ENCODE data around the gene CSRP1.

CSRP1 gene

DNA sequence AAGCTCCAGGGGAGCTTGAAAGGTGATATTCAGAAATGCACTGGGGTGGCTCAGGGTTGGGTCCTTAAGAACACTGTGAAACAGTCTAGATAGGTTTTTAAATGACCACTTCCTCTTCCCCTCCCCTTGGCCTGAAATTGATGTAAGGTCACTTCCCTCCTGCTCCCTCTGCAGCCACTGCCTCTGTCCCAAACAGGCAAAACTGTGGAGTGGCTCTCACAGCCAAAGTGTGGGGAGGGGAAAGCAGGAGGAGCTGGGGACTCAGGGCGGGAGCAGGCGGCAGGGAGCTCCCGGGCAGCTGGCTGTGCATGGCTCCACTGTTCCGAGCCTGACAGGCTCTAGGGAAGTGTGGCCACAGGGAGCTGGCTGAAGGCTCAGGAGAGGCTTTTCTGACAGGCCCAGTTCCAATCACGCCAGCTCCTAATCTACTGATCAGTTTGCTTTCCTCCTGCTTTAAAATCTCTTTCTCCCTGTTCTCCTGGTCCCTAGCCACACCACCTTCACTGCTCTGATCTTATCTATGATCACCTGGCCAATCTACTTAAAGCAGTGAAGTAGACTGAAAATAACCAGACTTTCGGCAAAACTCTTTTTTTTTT lies 5.1 kb upstream of the CSRP1 start:
- Mint-ChIP-seq H3K4me1 (ENCODE audit: low read depth) (peaks cover 26% of the 10 kb centered on the region), H3K4me3 (no peak overlapping the region), H3K36me3 (ENCODE audit: low read depth) (no peaks in the 10 kb centered on the region), H3K9me3 (no peaks in the 10 kb centered on the region), H3K27ac (no peak overlapping the region), H3K27me3 (ENCODE audit: low read depth) (no peaks in the 10 kb centered on the region)

GRCh38 chr1:201511396-201511940 lies 4.5 kb upstream of the CSRP1 start:
- Mint-ChIP-seq H3K36me3 (ENCODE audit: low read depth) (no peaks in the 10 kb centered on the region), H3K4me3 (no peak overlapping the region), H3K27me3 (ENCODE audit: low read depth) (no peaks in the 10 kb centered on the region), H3K27ac (no peak overlapping the region), H3K9me3 (no peaks in the 10 kb centered on the region), H3K4me1 (ENCODE audit: low read depth) (peaks cover 25% of the 10 kb centered on the region)

DNA sequence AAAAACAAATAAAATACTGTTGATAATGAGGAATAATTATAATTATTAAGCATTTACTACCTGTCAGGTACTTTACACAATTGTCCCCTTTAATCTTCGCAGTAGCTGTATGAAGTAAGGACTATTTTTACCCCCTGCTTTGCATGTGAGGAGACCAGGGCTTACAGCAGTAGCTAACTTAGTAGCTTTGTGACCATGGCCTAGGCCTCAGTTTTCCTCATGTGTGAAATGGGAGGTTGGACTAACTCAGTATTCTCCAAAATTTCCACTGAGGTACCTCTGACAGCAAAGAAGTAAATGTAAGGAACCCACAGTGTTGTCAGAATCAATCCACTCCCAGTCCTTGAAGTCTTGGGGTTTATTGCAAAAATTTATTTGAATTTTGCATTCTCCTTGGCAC lies 3.8 kb upstream of the CSRP1 start:
- no peaks in the 10 kb centered on the region for H3K9me3 Mint-ChIP-seq
- H3K4me1 Mint-ChIP-seq (ENCODE audit: low read depth): peaks cover 32% of the 10 kb centered on the region
- no peaks in the 10 kb centered on the region for H3K27me3 Mint-ChIP-seq (ENCODE audit: low read depth)

GRCh38 chr1:201509601-201510374 lies 2.9 kb upstream of the CSRP1 start:
- no peak overlapping the region for H3K27ac Mint-ChIP-seq
- H3K27me3 Mint-ChIP-seq (ENCODE audit: low read depth): no peaks in the 10 kb centered on the region
- H3K4me1 Mint-ChIP-seq (ENCODE audit: low read depth): peaks cover 41% of the 10 kb centered on the region

More for the DNA sequence above, 3.8 kb upstream of the CSRP1 start:
- Mint-ChIP-seq H3K36me3 (ENCODE audit: low read depth) (no peaks in the 10 kb centered on the region), H3K27ac (no peak overlapping the region), H3K4me3 (no peak overlapping the region)

GRCh38 chr1:201508809-201509208 lies 1.9 kb upstream of the CSRP1 start:
- Mint-ChIP-seq H3K27ac (no peak overlapping the region), H3K27me3 (ENCODE audit: low read depth) (no peaks in the 10 kb centered on the region), H3K4me1 (ENCODE audit: low read depth) (peaks cover 42% of the 10 kb centered on the region), H3K36me3 (ENCODE audit: low read depth) (no peaks in the 10 kb centered on the region), H3K4me3 (no peak overlapping the region), H3K9me3 (no peaks in the 10 kb centered on the region)

More at GRCh38 chr1:201509601-201510374, 2.9 kb upstream of the CSRP1 start:
- Mint-ChIP-seq H3K36me3 (ENCODE audit: low read depth) (no peaks in the 10 kb centered on the region), H3K4me3 (no peak overlapping the region), H3K9me3 (no peaks in the 10 kb centered on the region)

GRCh38 chr1:201507360-201507675 lies 395 bp upstream of the CSRP1 start:
- peak overlapping the region; percentile 78 for H3K4me3 Mint-ChIP-seq
- peak overlapping the region; percentile 87 for H3K27ac Mint-ChIP-seq
- no peaks in the 10 kb centered on the region for H3K9me3 Mint-ChIP-seq
- H3K4me1 Mint-ChIP-seq (ENCODE audit: low read depth): peaks cover 49% of the 10 kb centered on the region
- no peaks in the 10 kb centered on the region for H3K27me3 Mint-ChIP-seq (ENCODE audit: low read depth)
- H3K36me3 Mint-ChIP-seq (ENCODE audit: low read depth): no peaks in the 10 kb centered on the region

DNA sequence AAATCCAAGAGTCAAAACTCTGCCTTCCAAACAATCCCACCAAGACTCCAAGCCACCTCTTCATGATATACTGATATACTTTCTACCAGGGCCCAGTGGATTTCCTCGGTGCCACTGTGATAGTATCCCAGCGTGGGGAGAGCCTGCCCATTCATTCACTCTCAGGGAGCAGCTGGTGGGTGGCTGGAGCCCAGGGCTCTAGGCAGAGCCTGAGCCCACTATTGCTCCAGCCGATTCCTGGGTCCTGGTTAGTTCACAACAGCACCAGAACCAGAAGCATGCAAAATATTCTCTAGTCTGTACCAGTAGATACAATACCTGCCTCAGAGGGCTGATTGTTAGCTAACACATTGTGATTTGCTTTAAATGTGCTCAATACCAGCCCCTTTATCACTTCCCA lies 831 bp downstream of the CSRP1 start:
- peaks cover 46% of the 10 kb centered on the region for H3K4me1 Mint-ChIP-seq (ENCODE audit: low read depth)
- H3K36me3 Mint-ChIP-seq (ENCODE audit: low read depth): no peaks in the 10 kb centered on the region
- H3K4me3 Mint-ChIP-seq: peak overlapping the region; percentile 90
- no peaks in the 10 kb centered on the region for H3K9me3 Mint-ChIP-seq
- no peaks in the 10 kb centered on the region for H3K27me3 Mint-ChIP-seq (ENCODE audit: low read depth)
- peak overlapping the region; percentile 91 for H3K27ac Mint-ChIP-seq

GRCh38 chr1:201505503-201505890 lies 1.4 kb downstream of the CSRP1 start:
- Mint-ChIP-seq H3K4me3 (peak overlapping the region; percentile 90), H3K9me3 (no peaks in the 10 kb centered on the region), H3K27ac (peak overlapping the region; percentile 91), H3K27me3 (ENCODE audit: low read depth) (no peaks in the 10 kb centered on the region), H3K36me3 (ENCODE audit: low read depth) (no peaks in the 10 kb centered on the region), H3K4me1 (ENCODE audit: low read depth) (peaks cover 46% of the 10 kb centered on the region)

GRCh38 chr1:201504799-201505502 lies 2.0 kb downstream of the CSRP1 start:
- H3K9me3 Mint-ChIP-seq: no peaks in the 10 kb centered on the region
- peak overlapping the region; percentile 90 for H3K4me3 Mint-ChIP-seq
- peaks cover 44% of the 10 kb centered on the region for H3K4me1 Mint-ChIP-seq (ENCODE audit: low read depth)
- H3K27me3 Mint-ChIP-seq (ENCODE audit: low read depth): no peaks in the 10 kb centered on the region
- H3K36me3 Mint-ChIP-seq (ENCODE audit: low read depth): no peaks in the 10 kb centered on the region
- H3K27ac Mint-ChIP-seq: peak overlapping the region; percentile 23

DNA sequence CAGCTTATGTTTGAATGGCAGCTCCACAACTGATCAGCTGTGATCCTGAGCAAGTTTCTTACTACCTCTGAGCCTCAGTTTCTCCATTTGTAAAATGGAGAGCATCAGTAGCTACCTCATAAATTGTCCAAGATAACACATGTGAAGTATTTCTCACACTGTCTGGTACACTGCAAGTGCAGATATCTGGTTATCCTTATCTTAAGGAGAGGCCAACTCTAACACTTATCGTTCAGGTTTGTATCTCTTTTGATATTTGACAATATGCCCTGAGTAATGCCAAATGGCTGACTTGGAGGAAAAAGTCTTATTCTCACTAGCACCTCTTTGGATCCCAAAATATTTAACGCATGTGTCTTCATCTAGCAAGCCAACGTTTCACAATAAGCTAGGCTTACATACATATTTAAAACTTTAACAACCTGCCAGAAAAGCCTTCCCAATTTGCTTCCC lies 2.7 kb downstream of the CSRP1 start:
- no peaks in the 10 kb centered on the region for H3K27me3 Mint-ChIP-seq (ENCODE audit: low read depth)
- no peaks in the 10 kb centered on the region for H3K36me3 Mint-ChIP-seq (ENCODE audit: low read depth)
- H3K4me1 Mint-ChIP-seq (ENCODE audit: low read depth): peaks cover 38% of the 10 kb centered on the region
- H3K27ac Mint-ChIP-seq: no peak overlapping the region
- no peaks in the 10 kb centered on the region for H3K9me3 Mint-ChIP-seq
- H3K4me3 Mint-ChIP-seq: no peak overlapping the region

DNA sequence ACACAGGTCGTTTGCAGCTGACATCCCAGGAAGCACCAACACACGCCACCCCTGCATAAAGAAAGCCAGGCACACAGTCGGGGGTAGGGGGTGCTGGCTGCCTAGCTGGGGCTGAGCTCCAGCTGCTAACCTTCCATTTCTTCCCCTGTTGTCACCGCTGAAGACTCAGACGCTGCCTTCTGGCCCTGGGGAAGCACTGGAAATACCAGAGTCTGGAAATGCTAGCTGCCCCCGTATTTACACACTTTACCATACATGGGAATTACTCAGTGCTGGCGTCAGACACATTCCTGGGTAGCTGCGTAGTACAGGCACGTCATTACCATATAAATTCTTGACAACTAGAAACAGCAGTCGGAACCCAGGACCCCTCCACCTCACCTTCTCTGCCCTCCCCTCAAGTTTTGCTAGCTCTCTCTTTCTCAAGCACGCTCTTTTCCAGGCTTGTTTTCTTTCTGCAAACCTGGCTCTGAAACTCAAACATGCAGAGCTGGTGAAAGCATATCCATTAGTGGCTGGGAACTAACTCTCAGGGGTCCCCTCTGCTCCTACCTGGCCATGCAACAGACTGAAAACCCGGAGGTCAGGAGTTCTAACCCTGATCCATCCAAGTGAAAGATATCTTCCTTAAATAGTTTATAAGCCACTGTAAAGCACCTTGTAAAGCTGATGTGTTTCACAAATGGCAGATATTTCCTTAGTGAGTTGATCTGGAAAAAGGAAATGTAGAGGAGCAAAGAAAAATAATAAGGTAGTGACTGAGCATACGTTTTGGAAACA lies 3.3 kb downstream of the CSRP1 start:
- no peaks in the 10 kb centered on the region for H3K9me3 Mint-ChIP-seq
- H3K4me1 Mint-ChIP-seq (ENCODE audit: low read depth): peaks cover 36% of the 10 kb centered on the region
- no peaks in the 10 kb centered on the region for H3K36me3 Mint-ChIP-seq (ENCODE audit: low read depth)
- H3K27ac Mint-ChIP-seq: no peak overlapping the region
- H3K27me3 Mint-ChIP-seq (ENCODE audit: low read depth): no peaks in the 10 kb centered on the region
- H3K4me3 Mint-ChIP-seq: no peak overlapping the region

- peaks cover 31% of the 10 kb centered on the region for H3K4me1 Mint-ChIP-seq (ENCODE audit: low read depth)
- no peaks in the 10 kb centered on the region for H3K9me3 Mint-ChIP-seq
- no peaks in the 10 kb centered on the region for H3K27me3 Mint-ChIP-seq (ENCODE audit: low read depth)
- no peak overlapping the region for H3K4me3 Mint-ChIP-seq
- no peak overlapping the region for H3K27ac Mint-ChIP-seq
- H3K36me3 Mint-ChIP-seq (ENCODE audit: low read depth): no peaks in the 10 kb centered on the region
These were observed 4.4 kb downstream of the CSRP1 start for GRCh38 chr1:201502511-201502857.

- Mint-ChIP-seq H3K4me1 (ENCODE audit: low read depth) (peaks cover 28% of the 10 kb centered on the region), H3K36me3 (ENCODE audit: low read depth) (no peaks in the 10 kb centered on the region), H3K27ac (no peak overlapping the region), H3K4me3 (no peak overlapping the region), H3K27me3 (ENCODE audit: low read depth) (no peaks in the 10 kb centered on the region), H3K9me3 (no peaks in the 10 kb centered on the region)
These were observed 5.0 kb downstream of the CSRP1 start for GRCh38 chr1:201501812-201502510.

- no peaks in the 10 kb centered on the region for H3K27me3 Mint-ChIP-seq (ENCODE audit: low read depth)
- H3K4me1 Mint-ChIP-seq (ENCODE audit: low read depth): peaks cover 25% of the 10 kb centered on the region
- H3K36me3 Mint-ChIP-seq (ENCODE audit: low read depth): peaks cover under 1% of the 10 kb centered on the region
- no peak overlapping the region for H3K4me3 Mint-ChIP-seq
- no peak overlapping the region for H3K27ac Mint-ChIP-seq
- H3K9me3 Mint-ChIP-seq: no peaks in the 10 kb centered on the region
These were observed 5.8 kb downstream of the CSRP1 start for GRCh38 chr1:201501144-201501543.
